Ishikawa (cell line): ENCODE results near the gene COP1.

ENCODE experiments used
- CEBPB ChIP-seq: IDR thresholded peaks from 2 replicates; pipeline ENCODE4 v1.6.1; 2012
- CREB1 ChIP-seq: IDR thresholded peaks from 2 replicates; pipeline ENCODE4 v1.6.1; 2012; ENCODE audit warnings: low read depth
- EGR1 ChIP-seq: IDR thresholded peaks from 2 replicates; pipeline ENCODE4 v1.6.1; 2012
- EP300 ChIP-seq: IDR thresholded peaks from 2 replicates; pipeline ENCODE4 v1.6.1; 2012; ENCODE audit warnings: borderline replicate concordance
- FOXM1 ChIP-seq: IDR thresholded peaks from 2 replicates; pipeline ENCODE4 v1.6.1; 2012; ENCODE audit warnings: low read depth, borderline replicate concordance
- MAX ChIP-seq: IDR thresholded peaks from 2 replicates; pipeline ENCODE4 v1.6.1; 2012
- NFIC ChIP-seq: IDR thresholded peaks from 2 replicates; pipeline ENCODE4 v1.6.1; 2012
- RAD21 ChIP-seq: IDR thresholded peaks from 2 replicates; pipeline ENCODE4 v1.6.1; 2012; ENCODE audit warnings: low read depth
- REST ChIP-seq: IDR thresholded peaks from 2 replicates; pipeline ENCODE4 v1.6.1; 2012; ENCODE audit warnings: low read depth, mild to moderate bottlenecking
- TAF1 ChIP-seq: IDR thresholded peaks from 2 replicates; pipeline ENCODE4 v1.6.1; 2012; ENCODE audit warnings: low read depth, mild to moderate bottlenecking
- TCF12 ChIP-seq: IDR thresholded peaks from 2 replicates; pipeline ENCODE4 v1.6.1; 2012; ENCODE audit warnings: low read depth
- TEAD4 ChIP-seq: IDR thresholded peaks from 2 replicates; pipeline ENCODE4 v1.6.1; 2012
- USF1 ChIP-seq: IDR thresholded peaks from 2 replicates; pipeline ENCODE4 v1.6.1; 2012
- YY1 ChIP-seq: IDR thresholded peaks from 2 replicates; pipeline ENCODE4 v1.6.1; 2012; ENCODE audit warnings: low read depth
- ZBTB7A ChIP-seq: IDR thresholded peaks from 2 replicates; pipeline ENCODE4 v1.6.1; 2012; ENCODE audit warnings: low read depth

Gene COP1

GRCh38 chr1:176208034-176208433 is 948 bp upstream of the COP1 start:
- TF ChIP-seq EGR1 (no peak), TEAD4 (no peak), TCF12 (no peak), FOXM1 (no peak), YY1 (no peak), TAF1 (no peak), CREB1 (no peak), USF1 (no peak), REST (no peak), EP300 (no peak), MAX (no peak), NFIC (no peak), ZBTB7A (no peak), RAD21 (no peak)

GRCh38 chr1:176206006-176206960 is 803 bp downstream of the COP1 start:
- TF ChIP-seq EP300 (no peak), TAF1 (no peak), EGR1 (no peak), FOXM1 (no peak), NFIC (no peak), YY1 (no peak), TCF12 (no peak; the same call in 1 of the 2 replicates), CEBPB (no peak), MAX (no peak), REST (no peak), ZBTB7A (no peak; the same call in 1 of the 2 replicates), TEAD4 (no peak), CREB1 (no peak), RAD21 (no peak), USF1 (no peak)

- TF ChIP-seq YY1 (no peak), USF1 (no peak), NFIC (no peak), MAX (no peak), TCF12 (no peak), CEBPB (no peak)
Observed at GRCh38 chr1:176205332-176205914, 1.7 kb downstream of the COP1 start.

GRCh38 chr1:176203735-176204134 is 3.4 kb downstream of the COP1 start:
- TF ChIP-seq FOXM1 (no peak), REST (no peak), MAX (no peak), USF1 (no peak), CEBPB (no peak)
